Measurements from ENCODE around the gene LTBP1. TPM values are rescaled to one million over a fixed set of nuclear protein-coding genes. Genes with fewer than 3 reads are reported as not detected.

LTBP1 gene
- total and polyA plus RNA-seq, 2 experiments from 2014 or later: 15.7 to 49.8 TPM

- H3K4me1 ChIP-seq (ENCODE audit: insufficient read depth): no peaks in the 10 kb centered on the region
- Mint-ChIP-seq H3K27ac (no peak overlapping the region), H3K9me3 (no peaks in the 10 kb centered on the region; the same call in 2 of the 3 replicates), H3K27me3 (ENCODE audit: insufficient read depth, low read depth, poor library complexity) (peaks cover 2% of the 10 kb centered on the region), H3K4me3 (no peak overlapping the region), H3K36me3 (ENCODE audit: low read depth) (no peaks in the 10 kb centered on the region; the same call in 2 of the 3 replicates), H3K4me1 (no peaks in the 10 kb centered on the region)
- H3K4me2 ChIP-seq: no peak overlapping the region
- no peaks in the 10 kb centered on the region for H3F3A ChIP-seq (replicated peaks; ENCODE audit: low read depth)
- no peak overlapping the region for H3K4me3 ChIP-seq
- H3K79me2 ChIP-seq (replicated peaks; ENCODE audit: insufficient read depth): no peaks in the 10 kb centered on the region
- no peaks in the 10 kb centered on the region for H3K9me2 ChIP-seq (ENCODE audit: insufficient read depth)
- DNase-seq (ENCODE audit: low spot score) (no peak), ATAC-seq (no peak)
- no peak overlapping the region for H2AFZ ChIP-seq
- H4K20me1 ChIP-seq (replicated peaks; ENCODE audit: insufficient read depth): no peaks in the 10 kb centered on the region
- H3K27me3 ChIP-seq (ENCODE audit: insufficient read depth): no peaks in the 10 kb centered on the region
- no peaks in the 10 kb centered on the region for H3K36me3 ChIP-seq (ENCODE audit: insufficient read depth)
- TF ChIP-seq NANOG (IDR thresholded peaks at IDR 0.05; ENCODE audit: borderline replicate concordance) (no peak), ZNF462 (CRISPR knock-in tag; IDR thresholded peaks at IDR 0.05) (no peak), CTCF (conservative IDR thresholded peaks at IDR 0.05; ENCODE audit: low read depth in 2 of 2) (no peak), EZH2phosphoT487 (IDR thresholded peaks at IDR 0.05; ENCODE audit: unreplicated experiment) (no peak), POLR2AphosphoS5 (IDR thresholded peaks at IDR 0.05; ENCODE audit: low read depth) (no peak)
- H3K27ac ChIP-seq (ENCODE audit: low read depth): no peak overlapping the region
Measured at GRCh38 chr2:33040541-33040940, 93.8 kb downstream of the LTBP1 start.

Data from GM23338 (cell line).